Progenitor cell of endocrine pancreas (in vitro differentiated cells): ENCODE results near the gene CCND2. TPM values are rescaled to one million over a fixed set of nuclear protein-coding genes. Genes with fewer than 3 reads are reported as not detected.
"Not testable (repeated sequence)": the region's sequence is repeated elsewhere in the genome, so short reads cannot be mapped to it uniquely, and the experiment has no call there.

Source experiments
- DNase-seq: peaks from one replicate; pipeline ENCODE4 v3.0.0; 2021; ENCODE audit warnings: low spot score; ENCODE audit not compliant: unreplicated experiment
- H3K27ac Mint-ChIP-seq: 2 replicates; pipeline ENCODE4 v1.8.0; 2021; ENCODE audit warnings: mild to moderate bottlenecking, moderate library complexity, mixed read lengths
- H3K27me3 Mint-ChIP-seq: 2 replicates; pipeline ENCODE4 v1.8.0; 2021; ENCODE audit warnings: mixed read lengths
- H3K36me3 Mint-ChIP-seq: 2 replicates; pipeline ENCODE4 v1.8.0; 2022; ENCODE audit warnings: mixed read lengths; ENCODE audit not compliant: insufficient read depth
- H3K4me1 Mint-ChIP-seq: 2 replicates; pipeline ENCODE4 v1.8.0; 2021; ENCODE audit warnings: low read depth, mixed read lengths
- H3K4me3 Mint-ChIP-seq: 2 replicates; pipeline ENCODE4 v1.8.0; 2021; ENCODE audit warnings: low read depth, mild to moderate bottlenecking, moderate library complexity, mixed read lengths
- H3K9me3 Mint-ChIP-seq: 2 replicates; pipeline ENCODE4 v1.8.0; 2021; ENCODE audit warnings: low read depth, mixed read lengths
- CTCF ChIP-seq: fragments of 200-600 bp; sonication (generic); IDR thresholded peaks from one replicate; pipeline ENCODE4 v1.5.0; 2021; ENCODE audit warnings: antibody characterized with exemption, mild to moderate bottlenecking; ENCODE audit not compliant: unreplicated experiment
- total RNA-seq: library from RNA; stranded (reverse); gene quantifications from 2 replicates; pipeline ENCODE4 v1.2.1, GENCODE V29; 2021

The CCND2 gene
- total RNA-seq, 1 donor from 2014 or later = 463 TPM

GRCh38 chr12:4241592-4241991, 32.0 kb upstream of the CCND2 start:
- no peak for DNase-seq
- H3K36me3 Mint-ChIP-seq = peaks cover 1% of the 10 kb centered on the region
- peaks cover 28% of the 10 kb centered on the region for H3K9me3 Mint-ChIP-seq
- no peak for TF ChIP-seq CTCF
- H3K27ac Mint-ChIP-seq = no peak overlapping the region
- H3K27me3 Mint-ChIP-seq = peaks cover 24% of the 10 kb centered on the region
- peaks cover 13% of the 10 kb centered on the region for H3K4me1 Mint-ChIP-seq
- no peak overlapping the region for H3K4me3 Mint-ChIP-seq

DNA sequence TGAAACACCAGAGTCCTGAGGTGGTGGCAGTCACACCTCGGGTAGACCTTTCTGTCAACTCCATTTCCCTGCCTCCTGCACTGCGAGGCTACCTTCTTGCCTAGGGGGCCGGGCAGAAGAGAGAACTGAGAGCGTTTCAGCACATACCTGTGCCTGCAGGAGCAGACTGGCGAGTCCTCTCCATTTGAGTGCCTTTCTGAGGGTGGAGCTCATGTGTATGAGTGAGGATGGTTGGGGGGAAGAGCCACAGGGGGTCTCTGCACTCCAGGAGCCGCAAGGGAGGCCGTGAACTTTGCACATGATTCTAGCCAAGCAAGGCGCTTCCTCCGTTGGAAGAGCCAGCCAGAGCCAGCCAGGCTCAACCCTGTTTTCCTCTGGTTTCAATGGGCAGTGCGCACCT, 31.0 kb upstream of the CCND2 start:
- H3K27me3 Mint-ChIP-seq = peaks cover 24% of the 10 kb centered on the region
- TF ChIP-seq CTCF = no peak
- no peak for DNase-seq
- peaks cover 20% of the 10 kb centered on the region for H3K9me3 Mint-ChIP-seq
- no peak overlapping the region for H3K4me3 Mint-ChIP-seq
- H3K36me3 Mint-ChIP-seq = no peaks in the 10 kb centered on the region
- no peak overlapping the region for H3K27ac Mint-ChIP-seq
- H3K4me1 Mint-ChIP-seq = peaks cover 13% of the 10 kb centered on the region

- no peak for TF ChIP-seq CTCF
- no peaks in the 10 kb centered on the region for H3K36me3 Mint-ChIP-seq
- H3K4me1 Mint-ChIP-seq = peaks cover 13% of the 10 kb centered on the region
- no peak for DNase-seq
- peaks cover 15% of the 10 kb centered on the region for H3K9me3 Mint-ChIP-seq
- H3K27me3 Mint-ChIP-seq = peaks cover 24% of the 10 kb centered on the region
- no peak overlapping the region for H3K27ac Mint-ChIP-seq
- no peak overlapping the region for H3K4me3 Mint-ChIP-seq
Observed at GRCh38 chr12:4243091-4243490, 30.5 kb upstream of the CCND2 start.

GRCh38 chr12:4243491-4244100, 30.0 kb upstream of the CCND2 start:
- H3K27ac Mint-ChIP-seq = peak overlapping the region; percentile 26
- peaks cover 24% of the 10 kb centered on the region for H3K27me3 Mint-ChIP-seq
- not testable (repeated sequence) for H3K36me3 Mint-ChIP-seq, DNase-seq, H3K4me3 Mint-ChIP-seq, H3K9me3 Mint-ChIP-seq
- H3K4me1 Mint-ChIP-seq = peaks cover 13% of the 10 kb centered on the region

DNA sequence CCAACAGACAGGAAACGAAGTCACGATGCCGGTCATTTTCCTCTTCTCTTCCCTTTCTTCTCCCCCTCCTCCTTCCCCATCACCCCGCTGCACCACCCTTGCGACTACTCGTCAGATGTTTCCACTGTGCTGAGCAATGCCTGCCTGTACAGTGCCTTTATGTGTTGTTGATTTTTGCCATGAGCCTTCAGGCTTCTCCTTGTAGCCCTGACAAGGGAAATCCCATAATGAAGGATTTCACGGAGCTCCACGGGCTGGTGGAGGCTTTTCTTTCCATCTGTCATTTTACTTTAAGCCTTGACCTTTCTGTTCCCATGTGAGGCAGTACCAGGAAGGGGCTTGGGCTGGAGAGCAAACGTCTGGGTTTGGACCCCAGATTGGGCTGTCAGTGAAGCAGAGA, 28.7 kb upstream of the CCND2 start:
- no peak for DNase-seq
- no peaks in the 10 kb centered on the region for H3K9me3 Mint-ChIP-seq
- H3K27ac Mint-ChIP-seq = no peak overlapping the region
- H3K4me3 Mint-ChIP-seq = no peak overlapping the region
- H3K27me3 Mint-ChIP-seq = peaks cover 32% of the 10 kb centered on the region
- no peak for TF ChIP-seq CTCF
- H3K36me3 Mint-ChIP-seq = no peaks in the 10 kb centered on the region
- H3K4me1 Mint-ChIP-seq = peaks cover 13% of the 10 kb centered on the region

GRCh38 chr12:4245446-4245845, 28.1 kb upstream of the CCND2 start:
- DNase-seq = no peak
- H3K27me3 Mint-ChIP-seq = peaks cover 37% of the 10 kb centered on the region
- no peak overlapping the region for H3K4me3 Mint-ChIP-seq
- no peaks in the 10 kb centered on the region for H3K9me3 Mint-ChIP-seq
- no peaks in the 10 kb centered on the region for H3K36me3 Mint-ChIP-seq
- peaks cover 13% of the 10 kb centered on the region for H3K4me1 Mint-ChIP-seq
- no peak for TF ChIP-seq CTCF
- no peak overlapping the region for H3K27ac Mint-ChIP-seq
